HG02884 (cell line): ENCODE data around the gene RNASE11.
"Not testable (repeated sequence)": the region's sequence is repeated elsewhere in the genome, so short reads cannot be mapped to it uniquely, and the experiment has no call there.

Source experiments
- ATAC-seq: cut with Tn5 transposase; IDR thresholded peaks from one replicate; pipeline ENCODE4 v1.9.1; 2021; ENCODE audit warnings: mild to moderate bottlenecking, moderate library complexity; ENCODE audit not compliant: unreplicated experiment

The RNASE11 gene

DNA sequence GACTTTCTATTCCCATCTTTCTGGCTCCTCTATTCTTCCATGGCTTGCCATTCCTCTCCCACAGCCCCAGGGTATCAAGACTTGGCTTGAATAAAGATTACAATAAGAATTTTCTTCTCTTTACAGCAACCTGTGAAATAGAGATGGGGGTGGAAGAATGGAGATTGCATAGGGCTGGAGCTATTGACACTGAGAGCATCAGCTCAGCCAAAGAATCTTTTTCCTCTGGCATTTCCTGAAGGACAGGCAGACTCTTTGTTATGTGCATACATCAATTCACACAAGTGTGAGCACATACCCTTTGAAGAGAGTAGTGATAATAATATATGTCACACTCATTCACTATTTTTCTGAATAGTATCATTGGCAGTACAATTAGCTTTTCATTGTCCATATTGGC, 4.7 kb downstream of the RNASE11 start:
- no peak for ATAC-seq

DNA sequence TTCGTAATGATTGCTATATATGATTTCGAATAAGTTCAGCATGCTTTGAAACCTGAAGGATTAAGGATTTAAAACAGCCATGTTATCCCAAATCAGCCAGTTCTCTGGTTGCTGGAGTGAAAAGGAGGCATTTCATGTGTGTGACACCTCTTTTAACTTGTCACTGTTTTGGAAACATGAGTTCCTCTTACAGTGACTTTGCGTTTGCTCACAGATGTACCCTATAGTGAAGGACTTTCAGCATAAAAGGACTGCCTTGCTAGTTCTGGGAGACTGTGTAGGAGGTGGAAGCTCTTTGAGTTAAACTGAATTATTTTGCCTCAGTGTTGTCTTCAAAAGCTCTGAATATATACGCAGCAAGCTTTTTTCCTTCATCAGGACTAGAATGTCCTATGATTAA, 7.6 kb downstream of the RNASE11 start:
- ATAC-seq, result no peak

DNA sequence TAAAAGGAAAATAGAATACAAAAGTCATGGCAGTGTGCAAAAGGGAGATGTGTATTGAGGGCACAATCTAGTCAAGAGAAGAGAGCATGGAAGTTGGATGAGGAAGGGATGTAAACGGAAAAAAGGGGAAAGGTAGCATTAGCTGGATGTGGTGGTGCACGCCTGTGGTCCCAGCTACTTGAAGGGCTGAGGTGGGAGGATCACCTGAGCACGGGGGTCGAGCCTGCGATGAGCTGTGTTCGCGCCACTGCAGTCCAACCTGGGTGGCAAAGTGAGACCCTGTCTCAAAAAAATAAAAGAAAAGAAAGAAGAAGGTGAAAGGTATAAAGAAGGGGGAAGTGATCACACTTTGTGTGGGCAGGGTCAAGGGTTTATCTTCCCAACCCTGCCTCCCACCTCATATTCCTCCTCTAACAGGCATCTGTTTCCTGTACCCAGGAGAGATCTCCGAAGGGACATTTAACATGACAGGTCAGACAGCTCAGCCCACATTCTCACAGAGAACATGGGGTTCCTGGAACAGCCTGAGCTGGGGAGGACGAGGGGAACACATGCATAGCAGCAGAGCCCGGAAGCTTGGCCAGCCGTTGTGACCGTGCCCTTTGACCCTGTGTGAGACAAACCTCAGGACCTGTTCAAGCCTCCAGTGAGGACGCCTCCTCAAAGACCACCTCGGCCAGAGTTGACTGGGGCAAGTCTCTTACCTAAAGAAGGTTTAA, 8.9 kb downstream of the RNASE11 start:
- no peak for ATAC-seq

DNA sequence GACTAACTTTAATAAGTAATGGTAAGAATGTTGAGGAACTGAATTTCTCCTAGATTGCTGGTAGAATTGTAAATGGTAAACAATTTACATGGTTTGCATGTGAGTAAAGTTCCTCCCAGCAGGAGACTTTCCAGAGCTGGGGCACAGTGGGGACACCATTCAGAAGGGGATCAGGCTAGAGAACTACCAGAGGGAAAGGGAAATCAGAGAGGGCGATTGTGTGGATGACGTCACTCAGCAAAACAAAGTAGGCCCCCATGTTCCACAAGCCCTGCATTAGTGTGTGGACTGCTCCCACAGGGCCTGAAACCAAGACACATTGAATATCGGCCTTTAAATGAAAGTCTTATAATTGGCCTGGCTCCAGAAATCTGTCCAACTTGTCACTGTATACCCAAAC, 9.5 kb downstream of the RNASE11 start:
- no peak for ATAC-seq

DNA sequence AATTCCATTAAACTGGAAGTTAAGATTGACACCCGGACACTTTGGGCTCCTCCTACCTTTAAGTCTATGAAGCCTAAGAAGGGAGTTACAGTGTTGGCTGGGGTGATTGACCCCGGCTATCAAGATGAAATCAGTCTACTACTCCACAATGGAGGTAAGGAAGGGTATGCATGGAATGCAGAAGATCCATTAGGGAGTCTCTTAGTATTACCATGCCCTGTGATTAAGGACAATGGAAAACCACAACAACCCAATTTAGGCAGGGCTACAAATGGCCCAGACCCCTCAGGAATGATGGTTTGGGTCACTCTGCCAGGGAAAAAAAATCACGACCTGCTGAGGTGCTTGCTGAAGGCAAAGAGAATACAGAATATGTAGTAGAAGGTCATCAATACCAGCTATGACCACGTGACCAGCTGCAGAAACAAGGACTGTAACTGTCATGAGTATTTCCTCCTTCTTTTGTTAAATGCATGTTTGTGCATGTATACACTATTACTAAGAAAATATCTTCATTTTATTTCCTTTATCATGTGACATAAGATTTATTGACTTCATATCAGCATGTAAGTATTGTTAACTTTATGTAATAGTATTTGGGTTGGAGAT, 15.3 kb downstream of the RNASE11 start:
- ATAC-seq, result not testable (repeated sequence)

DNA sequence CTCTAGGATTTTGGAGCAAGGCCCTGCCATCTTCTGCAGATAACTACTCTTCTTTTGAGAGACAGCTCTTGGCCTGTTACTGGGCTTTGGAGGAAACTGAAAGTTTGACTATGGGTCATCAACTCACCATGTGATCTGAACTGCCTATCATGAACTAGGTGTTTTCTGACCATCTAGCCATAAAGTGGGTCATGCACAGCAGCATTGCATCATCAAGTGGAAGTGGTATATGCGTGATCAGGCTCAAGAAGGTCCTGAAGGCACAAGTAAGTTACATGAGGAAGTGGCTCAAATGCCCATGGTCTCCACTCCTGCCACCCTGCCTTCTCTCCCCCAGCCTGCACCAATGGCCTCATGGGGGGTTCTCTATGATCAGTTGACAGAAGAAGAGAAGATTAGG, 17.1 kb downstream of the RNASE11 start:
- ATAC-seq, result not testable (repeated sequence)

DNA sequence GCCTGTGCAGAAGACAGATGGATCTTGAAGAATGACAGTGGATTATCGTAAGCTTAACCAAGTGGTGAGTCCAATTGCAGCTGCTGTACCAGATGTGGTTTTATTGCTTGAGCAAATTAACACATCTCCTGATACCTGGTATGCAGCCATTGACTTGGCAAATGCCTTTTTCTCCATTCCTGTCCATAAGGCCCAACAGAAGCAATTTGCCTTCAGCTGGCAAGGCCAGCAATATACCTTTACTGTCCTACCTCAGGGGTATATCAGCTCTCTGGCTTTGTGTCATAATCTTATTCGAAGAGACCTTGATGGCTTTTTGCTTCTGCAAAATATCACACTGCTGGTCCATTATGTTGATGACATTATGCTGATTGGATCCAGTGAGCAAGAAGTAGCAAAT, 17.9 kb downstream of the RNASE11 start:
- ATAC-seq, result not testable (repeated sequence)

DNA sequence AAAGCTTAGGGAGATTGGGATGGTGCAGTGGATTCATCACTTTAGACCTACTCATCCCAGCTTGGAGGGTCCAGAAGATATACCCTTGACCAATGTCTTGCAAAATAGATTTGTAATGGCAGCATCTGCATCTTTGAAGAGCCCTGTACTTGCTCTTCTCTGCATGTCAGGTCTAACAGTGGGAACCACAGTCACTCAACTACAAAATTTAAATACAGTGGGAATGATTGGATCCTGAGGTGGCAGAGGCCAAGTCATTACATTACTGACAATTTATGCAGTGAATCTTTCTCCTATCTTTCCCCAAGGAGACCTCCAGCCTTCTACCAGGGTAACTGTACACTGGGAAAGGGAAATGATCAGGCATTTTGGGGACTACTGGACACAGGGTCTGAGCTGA, 18.7 kb downstream of the RNASE11 start:
- no peak for ATAC-seq

DNA sequence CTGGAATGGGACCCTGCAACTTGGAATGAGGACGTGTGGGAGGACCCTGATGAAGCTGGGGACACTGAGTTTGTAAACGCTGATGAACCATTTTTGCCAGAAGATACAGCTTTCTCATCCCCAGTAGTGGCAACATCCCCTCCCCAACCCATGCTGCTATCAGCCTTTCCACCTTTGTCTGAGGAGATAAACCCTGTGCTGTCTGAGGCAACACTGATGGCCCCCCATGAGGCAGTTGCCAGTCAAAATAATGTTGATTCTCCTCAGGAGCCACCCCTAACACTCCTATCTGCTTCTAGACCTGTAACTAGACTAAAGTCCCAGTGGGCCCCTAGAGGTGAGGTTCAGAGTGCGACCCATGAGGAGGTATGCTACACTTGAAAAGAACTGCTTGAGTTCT, 19.4 kb downstream of the RNASE11 start:
- no peak for ATAC-seq

DNA sequence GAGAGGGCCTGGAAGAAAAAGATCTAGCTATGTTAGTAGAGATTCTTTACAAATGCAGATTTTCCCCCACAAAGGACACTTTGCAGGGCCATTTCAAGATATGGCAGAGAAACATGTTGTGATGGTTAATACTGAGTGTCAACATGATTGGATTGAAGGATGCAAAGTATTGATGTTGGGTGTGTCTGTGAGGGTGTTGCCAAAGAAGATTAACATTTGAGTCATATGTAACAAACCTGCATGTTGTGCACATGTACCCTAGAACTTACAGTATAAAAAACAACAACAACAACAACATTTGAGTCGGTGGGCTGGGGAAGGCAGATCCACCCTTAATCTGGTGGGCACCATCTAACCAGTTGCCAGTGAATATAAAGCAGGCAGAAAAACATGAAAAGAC, 20.6 kb downstream of the RNASE11 start:
- ATAC-seq, result not testable (repeated sequence)

DNA sequence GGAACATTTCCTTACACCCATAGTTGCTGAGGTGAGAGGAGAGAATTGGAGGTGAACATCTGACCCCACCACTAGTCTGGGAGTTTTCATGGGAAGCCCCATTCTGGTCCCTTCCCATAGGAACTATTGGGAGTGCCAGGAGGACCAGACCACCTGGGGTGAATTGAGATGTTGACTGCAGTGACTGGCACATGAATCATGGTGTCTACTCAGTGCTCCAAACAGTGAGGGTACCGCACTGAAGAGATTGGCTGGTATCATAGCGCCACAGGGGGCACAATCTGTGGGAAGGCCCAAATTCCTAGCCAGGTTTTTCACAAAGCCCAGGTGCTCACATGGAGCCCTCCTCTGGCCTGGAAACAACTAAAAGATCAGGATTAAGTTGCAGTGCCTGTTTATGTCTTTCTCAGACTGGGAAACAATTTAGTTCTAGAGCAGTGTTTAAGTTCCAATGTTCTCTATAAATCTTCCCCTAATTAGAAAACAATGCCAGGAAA, 23.3 kb downstream of the RNASE11 start:
- no peak for ATAC-seq

DNA sequence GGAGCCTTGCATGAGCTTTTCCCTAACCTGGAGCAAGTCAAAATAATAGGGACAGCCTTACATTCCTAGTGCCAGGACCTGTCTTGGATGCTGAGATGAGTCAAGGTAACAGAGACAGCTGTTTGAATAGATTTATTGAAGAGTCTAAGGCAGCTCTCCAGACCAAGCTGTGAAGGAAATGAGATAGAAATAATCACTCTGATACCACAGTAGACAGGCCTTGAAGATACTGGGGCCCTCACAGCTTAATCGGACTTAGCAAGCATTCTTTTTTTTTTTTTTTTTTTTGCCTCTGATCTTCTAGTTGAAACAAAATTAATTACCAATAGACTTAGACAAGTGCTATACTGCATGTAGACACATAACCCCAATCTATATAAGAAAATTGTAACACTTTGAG, 23.8 kb downstream of the RNASE11 start:
- ATAC-seq, result no peak

DNA sequence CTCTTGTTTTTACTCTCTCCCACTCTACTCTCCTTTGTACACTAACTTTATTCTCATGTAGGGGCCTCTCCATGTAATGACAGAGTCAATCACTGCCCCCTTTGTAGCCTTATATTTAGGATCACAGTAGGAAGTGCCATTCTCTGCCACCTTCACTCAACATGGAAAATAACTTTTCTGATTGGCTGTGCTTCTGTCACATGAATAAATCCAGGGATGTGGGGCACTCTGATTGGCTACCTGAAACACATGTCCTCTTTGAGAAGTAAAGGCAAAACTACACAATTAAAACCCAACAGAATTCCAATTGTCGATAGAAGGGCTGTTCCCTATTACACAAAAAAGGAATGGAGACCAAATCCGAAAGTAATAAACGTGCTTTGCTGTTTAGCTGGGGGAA, 26.8 kb downstream of the RNASE11 start, which contains the start of gene RNASE9:
RNASE9 (minus strand) TSS at position 87 of the 400 bp plus-strand sequence.
- no peak for ATAC-seq

DNA sequence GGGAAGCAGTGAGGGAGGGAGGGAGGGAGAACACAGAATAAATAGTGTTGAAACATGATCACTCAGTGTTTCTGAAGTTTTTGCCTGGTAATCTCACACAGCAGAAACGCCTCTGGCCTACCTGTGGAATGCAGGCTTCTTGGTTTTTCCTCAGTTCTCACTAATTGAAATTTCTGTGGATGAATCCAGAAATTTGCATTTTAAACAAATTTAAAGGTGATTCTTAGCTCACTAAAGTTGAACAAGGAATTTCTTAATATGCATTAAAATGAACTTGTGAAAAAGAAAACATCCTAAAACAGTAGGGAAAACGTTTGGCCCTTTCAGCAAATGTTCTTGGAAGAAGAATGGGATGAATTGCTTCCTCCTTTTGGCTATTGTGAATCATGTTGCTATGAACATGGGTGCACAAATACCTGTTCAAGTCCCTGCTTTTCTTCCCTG, 28.3 kb downstream of the RNASE11 start:
- ATAC-seq, result no peak

DNA sequence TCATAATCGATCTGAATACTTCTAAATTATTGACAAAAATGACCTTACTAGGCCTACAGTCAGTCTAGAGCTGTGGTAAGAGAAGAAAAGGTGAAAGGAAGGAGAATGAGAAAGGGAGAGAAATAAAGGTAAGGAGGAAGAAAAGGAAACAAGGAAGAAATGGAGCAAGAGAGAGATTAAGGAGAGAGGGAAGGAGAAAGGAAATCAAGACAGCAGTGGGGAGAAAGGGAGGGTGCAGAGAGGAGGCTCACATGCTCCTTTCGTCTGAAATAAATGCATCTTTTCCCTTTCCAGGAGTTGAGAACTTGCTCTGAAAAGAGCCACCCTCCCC, 30.6 kb downstream of the RNASE11 start:
- no peak for ATAC-seq

DNA sequence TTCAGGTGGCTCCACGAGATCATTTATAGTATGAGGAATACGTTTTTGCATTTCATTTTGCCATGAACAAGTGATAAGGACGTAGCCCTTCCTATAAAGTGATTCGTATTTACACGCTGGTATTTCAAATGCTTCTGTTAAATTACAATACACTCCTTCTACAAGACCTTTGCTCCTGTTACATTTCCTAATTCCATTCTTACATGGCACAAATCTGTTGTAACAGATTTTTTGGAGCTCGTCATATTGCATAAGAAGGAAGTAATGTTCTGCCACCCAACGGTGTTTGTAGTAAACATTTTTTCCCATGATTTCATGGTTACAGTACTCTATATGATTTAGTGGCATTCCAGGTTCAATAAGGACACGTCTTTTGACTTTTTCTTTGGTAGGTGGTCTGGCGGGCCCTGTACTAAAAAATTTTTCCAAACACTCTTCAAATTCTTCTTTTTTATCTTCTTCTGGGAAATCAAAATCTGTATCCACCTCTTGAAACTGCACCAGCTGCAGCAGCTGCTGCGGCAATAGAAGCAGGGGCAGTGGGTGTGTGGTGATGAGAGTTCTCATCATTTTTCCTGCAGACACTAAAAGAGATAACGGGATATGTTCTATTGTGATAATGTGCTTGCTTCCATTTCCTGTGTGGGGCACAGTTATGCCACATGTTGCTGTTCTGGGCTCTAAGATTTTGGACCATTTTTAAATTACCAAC, 31.1 kb downstream of the RNASE11 start:
- no peak for ATAC-seq

DNA sequence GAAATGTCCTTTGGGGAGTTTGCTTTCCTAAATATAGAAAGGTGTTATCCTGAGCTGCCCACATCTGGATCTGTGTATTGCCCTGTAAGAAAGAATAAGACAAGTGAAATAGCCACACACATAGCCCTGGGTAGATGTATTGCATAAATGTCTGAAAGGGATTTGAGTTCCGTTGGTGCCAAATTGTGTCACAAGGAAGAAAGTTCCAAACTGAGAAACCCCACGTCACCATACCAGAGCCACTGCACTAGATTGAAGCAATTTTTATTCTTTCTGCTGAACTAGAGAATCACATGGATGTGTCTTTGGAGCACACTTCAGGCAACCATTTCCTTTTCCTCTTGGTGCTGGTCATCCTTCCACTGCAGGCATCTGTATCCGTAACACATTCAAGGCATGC, 32.0 kb downstream of the RNASE11 start:
- ATAC-seq, result no peak

DNA sequence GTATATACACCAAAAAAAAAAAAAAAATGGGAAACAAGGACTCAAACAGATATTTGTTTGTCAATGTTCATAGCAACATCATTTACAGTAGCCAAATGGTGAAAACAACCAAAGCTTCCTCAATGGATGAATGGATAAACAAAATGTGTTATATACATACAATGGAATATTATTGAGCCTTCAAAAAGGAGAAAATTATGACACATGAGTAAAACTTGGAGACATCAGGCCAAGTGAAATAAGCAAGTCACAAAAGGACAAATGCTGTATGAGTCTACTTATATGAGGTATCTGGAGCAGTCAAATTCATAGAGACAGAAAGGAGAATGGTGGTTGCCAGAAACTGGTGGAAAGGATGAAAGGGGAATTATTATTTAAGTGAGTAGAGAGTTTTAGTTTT, 34.8 kb downstream of the RNASE11 start:
- no peak for ATAC-seq

DNA sequence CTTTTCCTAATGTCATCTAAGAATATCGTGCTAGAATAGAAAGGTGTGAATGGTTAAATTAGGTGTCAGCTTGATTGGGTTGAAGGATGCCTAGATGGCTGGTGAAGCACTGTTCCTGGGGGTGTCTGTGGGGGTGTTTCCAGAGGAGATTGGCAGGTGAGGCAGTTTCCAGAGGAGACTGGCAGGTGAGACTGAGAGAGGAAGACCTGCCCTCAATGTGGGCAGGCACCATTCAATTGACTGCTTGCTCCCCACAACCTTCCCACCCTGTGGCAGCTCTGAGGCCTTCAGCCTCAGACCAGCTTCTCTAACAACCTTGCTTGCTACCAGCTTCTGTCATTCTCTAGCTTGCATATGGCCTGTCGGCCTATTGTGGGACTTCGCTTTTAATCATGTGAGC, 36.2 kb downstream of the RNASE11 start:
- no peak for ATAC-seq

DNA sequence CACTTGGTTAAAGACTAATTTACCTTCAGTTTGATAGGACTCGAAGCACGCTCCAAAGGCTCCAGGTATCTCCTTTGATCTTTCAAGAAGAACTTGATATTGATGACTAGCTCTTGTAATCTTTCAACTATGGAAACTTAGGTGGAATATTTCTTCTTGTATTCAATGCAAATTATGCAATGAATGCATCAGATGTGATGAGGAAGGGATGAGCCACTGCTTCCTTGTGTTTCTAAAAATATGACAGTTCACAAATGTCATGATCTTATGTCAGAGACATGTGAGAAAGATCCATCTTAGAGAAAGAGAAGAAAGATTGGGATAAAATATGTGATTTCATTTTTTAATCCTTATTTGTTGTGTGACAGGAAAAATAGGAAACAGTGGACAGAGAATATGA, 36.9 kb downstream of the RNASE11 start:
- ATAC-seq, result no peak

DNA sequence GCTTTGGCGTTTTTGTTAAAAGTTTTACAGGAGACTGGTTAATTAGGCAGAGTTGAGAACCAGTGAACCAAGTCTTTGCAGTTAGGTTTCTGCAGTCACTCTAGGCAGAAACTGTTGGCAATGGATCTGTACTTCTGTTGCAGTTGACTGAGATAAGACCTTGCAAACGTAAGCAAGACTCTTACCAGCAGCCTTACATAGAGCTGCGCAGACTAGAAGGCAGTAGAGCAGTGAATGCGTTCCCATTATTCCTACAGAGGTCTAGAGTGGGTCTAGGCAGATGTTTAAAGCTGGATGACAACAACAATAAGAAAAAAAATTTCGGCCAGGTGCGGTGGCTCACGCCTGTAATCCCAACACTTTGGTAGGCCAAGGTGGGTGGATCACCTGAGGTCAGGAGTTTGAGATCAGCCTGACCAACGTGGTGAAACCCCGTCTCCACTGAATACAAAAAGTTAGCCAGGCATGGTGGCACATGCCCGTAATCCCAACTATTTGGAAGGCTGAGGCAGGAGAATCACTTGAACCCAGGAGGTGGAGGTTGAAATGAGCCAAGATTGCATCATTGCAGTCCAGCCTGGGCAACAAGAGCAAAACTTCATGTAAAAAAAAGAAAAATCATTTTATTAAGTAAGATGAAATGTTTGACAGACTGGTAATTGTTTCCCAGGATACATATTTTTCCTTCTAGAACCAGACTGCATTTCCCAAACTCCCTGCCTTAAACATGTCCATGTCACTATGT, 39.2 kb downstream of the RNASE11 start:
- no peak for ATAC-seq
